Ovary (tissue), 9 donors: ENCODE results near the gene PBX1. TPM values are rescaled to one million over a fixed set of nuclear protein-coding genes. Genes with fewer than 3 reads are reported as not detected.

Source experiments
- DNase-seq, 5 donors: peaks; one replicate each; pipeline ENCODE4 v3.0.0-alpha.2; 2019 to 2020
- H3K27ac ChIP-seq, 2 donors: fragments of 200-600 bp; one replicate each; pipeline versions ENCODE4 v1.5.1 to v1.8.0; 2019 to 2022
- H3K27me3 ChIP-seq: fragments of 200-600 bp; one replicate; pipeline ENCODE4 v1.8.0; 2022
- H3K36me3 ChIP-seq: fragments of 200-600 bp; sonication (generic); one replicate; pipeline ENCODE4 v1.5.1; 2019
- H3K4me1 ChIP-seq: one replicate; pipeline ENCODE4 v1.8.1; 2013; ENCODE audit warnings: mild to moderate bottlenecking, moderate library complexity; ENCODE audit not compliant: insufficient read depth
- H3K4me3 ChIP-seq: fragments of 200-600 bp; sonication (generic); one replicate; pipeline ENCODE4 v1.5.1; 2017
- H3K9me3 ChIP-seq, 2 donors: fragments of 200-600 bp in 1 of 2; sonication (generic) in 1 of 2; one replicate each; pipeline versions ENCODE4 v1.5.1 to v1.8.1; 2013 to 2019; ENCODE audit warnings: mild to moderate bottlenecking in 1 of 2, moderate library complexity in 1 of 2
- EP300 ChIP-seq: sonication (generic); formaldehyde crosslinking; IDR thresholded peaks from one replicate; pipeline ENCODE4 v1.6.1; 2017; ENCODE audit warnings: antibody characterized with exemption
- POLR2A ChIP-seq: fragments of 450-650 bp; IDR thresholded peaks from one replicate; pipeline ENCODE4 v1.6.1; 2017; ENCODE audit warnings: antibody characterized with exemption, mild to moderate bottlenecking, moderate library complexity
- WGBS, 3 donors: extraction: QIAGEN DNeasy Blood & Tissue Kit in 1 of 3; methylation state at CpG; one replicate each; pipeline versions ENCODE4 v1.1.5 to v1.1.7; 2013 to 2017; 5-methylcytosine and 5-hydroxymethylcytosine counted together
- intact Hi-C, 4 donors: fragments of 100-400 bp; cut with DNase I; formaldehyde crosslinking; loops; one replicate each; pipeline versions ENCODE4 v1.11.0 to v1.15.1; 2022 to 2023
- polyA plus RNA-seq, 2 donors: library from polyadenylated mRNA; stranded (reverse); fragments of 200-250 nt in 1 of 2; fragments of 350-450 nt in 1 of 2; fragmentation: Illumina TruSeq in 1 of 2; extraction: RNeasy Lipid Tissue Mini Kit (QIAGEN cat#74804) in 1 of 2; gene quantifications; one replicate each; pipeline ENCODE4 v1.2.3, GENCODE V29; 2013 to 2014
- total RNA-seq, 7 donors: library from RNA; depleted of rRNA in 2 of 7; stranded (reverse); fragments of >200 nt in 2 of 7; fragmentation: NEBNext Ultra II Directional in 3 of 7; extraction: Animal tissue kit (Norgen Biotek cat#: 25700) in 3 of 7; gene quantifications; one replicate each; pipeline versions ENCODE4 v1.1.0 to v1.2.4, GENCODE V29; 2016 to 2023
- TF ChIP-seq, protein P1 (sequence below), 3 donors: fragments of 450-650 bp in 2 of 3; fragments of 200-600 bp in 1 of 3; IDR thresholded peaks; one replicate each; pipeline versions ENCODE4 v1.5.1 to v1.8.0; 2016 to 2022; ENCODE audit warnings: antibody characterized with exemption in 3 of 3, mild to moderate bottlenecking in 1 of 3
- donor health status: DM: no; HTN: no; CAD: no; lungs with moderate emphysema.
- donor health status: DM: no; HTN: no; CAD: no.
- donor health status: Bipolar disorder and iron deficiency.
- donor health status: DM: yes; HTN: yes; CAD: no.
- donor health status: DM: no; HTN: no; CAD: no.
- donor health status: DM: yes; HTN: yes; CAD: no.

PBX1 gene
- total and polyA plus RNA-seq, 9 donors, result 43.7 to 220 (median 142) TPM

DNA sequence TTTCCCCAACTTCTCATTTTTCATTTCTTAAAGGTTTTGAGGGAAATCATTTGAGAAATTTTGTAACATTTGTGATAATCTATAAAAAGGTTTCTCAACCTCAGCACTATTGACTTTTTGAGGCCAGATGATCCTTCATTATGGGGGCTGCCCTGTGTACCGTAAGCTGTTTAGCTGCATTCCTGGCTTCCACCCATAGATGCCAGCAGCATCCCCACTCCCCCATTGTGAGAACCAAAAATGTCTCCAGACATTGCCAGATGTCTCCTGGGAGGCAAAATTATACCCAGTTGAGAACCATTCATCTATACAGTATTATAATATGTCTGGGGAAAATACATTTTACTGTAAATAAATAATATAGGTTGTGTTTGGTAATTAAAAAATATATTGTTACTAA lies 146.0 kb downstream of the PBX1 start:
- Histone ChIP-seq H3K27me3 (no peaks in the 10 kb centered on the region), H3K27ac (no peak overlapping the region), H3K9me3 (no peaks in the 10 kb centered on the region), H3K36me3 (no peaks in the 10 kb centered on the region), H3K4me1 (peaks cover 28% of the 10 kb centered on the region), H3K4me3 (no peak overlapping the region)
- DNase-seq, result no peak
- 54 to 85% (median 58%) methylated on average over 1 of the region's 1 CpG for whole genome bisulfite sequencing, 3 donors
- no peak for TF ChIP-seq POLR2A
- TF ChIP-seq, protein P1, sequence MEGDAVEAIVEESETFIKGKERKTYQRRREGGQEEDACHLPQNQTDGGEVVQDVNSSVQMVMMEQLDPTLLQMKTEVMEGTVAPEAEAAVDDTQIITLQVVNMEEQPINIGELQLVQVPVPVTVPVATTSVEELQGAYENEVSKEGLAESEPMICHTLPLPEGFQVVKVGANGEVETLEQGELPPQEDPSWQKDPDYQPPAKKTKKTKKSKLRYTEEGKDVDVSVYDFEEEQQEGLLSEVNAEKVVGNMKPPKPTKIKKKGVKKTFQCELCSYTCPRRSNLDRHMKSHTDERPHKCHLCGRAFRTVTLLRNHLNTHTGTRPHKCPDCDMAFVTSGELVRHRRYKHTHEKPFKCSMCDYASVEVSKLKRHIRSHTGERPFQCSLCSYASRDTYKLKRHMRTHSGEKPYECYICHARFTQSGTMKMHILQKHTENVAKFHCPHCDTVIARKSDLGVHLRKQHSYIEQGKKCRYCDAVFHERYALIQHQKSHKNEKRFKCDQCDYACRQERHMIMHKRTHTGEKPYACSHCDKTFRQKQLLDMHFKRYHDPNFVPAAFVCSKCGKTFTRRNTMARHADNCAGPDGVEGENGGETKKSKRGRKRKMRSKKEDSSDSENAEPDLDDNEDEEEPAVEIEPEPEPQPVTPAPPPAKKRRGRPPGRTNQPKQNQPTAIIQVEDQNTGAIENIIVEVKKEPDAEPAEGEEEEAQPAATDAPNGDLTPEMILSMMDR (IDR thresholded peaks at IDR 0.05), result no peak
- no peak for TF ChIP-seq EP300
- intact Hi-C loops, result no loop called here

DNA sequence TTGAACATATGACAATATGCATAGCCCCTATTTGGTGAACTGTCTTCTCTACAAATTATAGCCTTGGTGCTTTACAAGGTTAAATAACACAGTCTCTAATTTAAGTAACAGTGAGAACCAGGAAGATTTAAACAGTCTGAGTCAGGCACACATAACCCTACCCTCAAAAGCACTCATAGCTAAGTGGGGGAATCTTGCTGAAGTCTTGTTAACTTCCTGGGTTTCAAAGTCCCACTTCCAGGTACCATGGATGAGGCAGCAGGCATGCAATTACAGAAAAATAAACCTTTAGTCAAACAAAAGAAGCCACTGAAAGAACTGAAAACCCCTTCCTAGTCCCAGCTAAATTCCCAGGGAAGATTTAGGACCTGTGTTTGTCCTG lies 147.6 kb downstream of the PBX1 start:
- intact Hi-C loops, result no loop called here
- Histone ChIP-seq H3K27me3 (no peaks in the 10 kb centered on the region), H3K4me1 (peaks cover 28% of the 10 kb centered on the region), H3K27ac (peak overlapping the region in 1 of 2 donors; percentile 54), H3K4me3 (no peak overlapping the region), H3K9me3 (no peaks in the 10 kb centered on the region), H3K36me3 (no peaks in the 10 kb centered on the region)
- no peak for DNase-seq
- no peak for TF ChIP-seq EP300
- TF ChIP-seq, protein P1 (IDR thresholded peaks at IDR 0.05), result no peak
- TF ChIP-seq POLR2A, result no peak

DNA sequence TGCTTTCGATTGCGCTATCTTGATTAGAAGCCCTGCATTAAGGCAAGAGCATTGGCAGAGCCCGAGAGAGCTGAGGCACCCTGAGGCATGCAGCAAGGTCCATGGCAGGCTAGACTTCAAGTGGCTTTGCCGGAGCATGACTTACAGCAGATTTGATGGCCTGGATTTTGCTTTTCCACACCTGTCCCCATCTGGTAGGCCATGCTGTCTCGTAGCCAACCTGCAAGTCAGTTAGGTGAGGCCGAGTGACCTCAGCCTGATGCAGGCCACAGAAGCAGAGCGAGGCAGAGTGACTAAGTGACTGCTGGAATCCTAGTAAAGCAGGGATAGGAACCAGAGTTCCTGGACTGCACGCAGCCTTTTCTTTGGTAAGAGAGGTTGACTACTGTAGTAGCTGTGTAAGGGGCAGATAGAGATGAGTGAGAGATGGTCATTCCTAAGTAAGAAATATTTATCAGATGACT lies 148.9 kb downstream of the PBX1 start:
- Histone ChIP-seq H3K4me3 (no peak overlapping the region), H3K4me1 (peaks cover 39% of the 10 kb centered on the region), H3K36me3 (no peaks in the 10 kb centered on the region), H3K27ac (peak overlapping the region in 1 of 2 donors; percentile 21), H3K27me3 (no peaks in the 10 kb centered on the region), H3K9me3 (no peaks in the 10 kb centered on the region)
- intact Hi-C loops, result no loop called here
- 69 to 77% (median 76%) methylated on average over 8 of the region's 8 CpGs for WGBS, 3 donors
- no peak for DNase-seq
- TF ChIP-seq, protein P1 (IDR thresholded peaks at IDR 0.05), result no peak
- TF ChIP-seq EP300 (no peak), POLR2A (no peak)

DNA sequence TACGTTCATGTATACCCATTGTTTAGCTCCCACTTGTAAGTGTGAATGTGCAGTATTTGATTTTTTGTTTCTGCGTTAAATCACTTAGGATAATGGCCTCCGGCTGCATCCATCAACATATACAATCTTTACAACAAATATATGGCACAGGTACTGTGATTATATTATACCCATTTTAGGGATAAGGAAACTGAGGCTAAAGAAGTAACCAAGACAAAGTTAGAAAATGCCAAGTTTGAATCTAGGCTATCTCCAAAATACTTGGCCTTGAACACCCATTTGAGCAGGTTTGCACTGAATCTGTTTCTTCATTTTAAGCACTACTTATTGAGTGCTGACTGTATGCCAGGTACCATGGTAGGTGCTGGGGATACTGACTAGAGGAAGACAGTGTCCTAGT lies 149.6 kb downstream of the PBX1 start:
- intact Hi-C loops, result no loop called here
- H3K27ac ChIP-seq, result peak overlapping the region in 1 of 2 donors; percentile 60
- DNase-seq, result no peak
- no peaks in the 10 kb centered on the region for H3K27me3 ChIP-seq
- no peaks in the 10 kb centered on the region for H3K9me3 ChIP-seq
- WGBS, 3 donors, result 94 to 97% (median 95%) methylated on average over 3 of the region's 3 CpGs
- no peaks in the 10 kb centered on the region for H3K36me3 ChIP-seq
- H3K4me3 ChIP-seq, result no peak overlapping the region
- TF ChIP-seq, protein P1 (IDR thresholded peaks at IDR 0.05), result no peak
- no peak for TF ChIP-seq EP300
- no peak for TF ChIP-seq POLR2A
- peaks cover 38% of the 10 kb centered on the region for H3K4me1 ChIP-seq

DNA sequence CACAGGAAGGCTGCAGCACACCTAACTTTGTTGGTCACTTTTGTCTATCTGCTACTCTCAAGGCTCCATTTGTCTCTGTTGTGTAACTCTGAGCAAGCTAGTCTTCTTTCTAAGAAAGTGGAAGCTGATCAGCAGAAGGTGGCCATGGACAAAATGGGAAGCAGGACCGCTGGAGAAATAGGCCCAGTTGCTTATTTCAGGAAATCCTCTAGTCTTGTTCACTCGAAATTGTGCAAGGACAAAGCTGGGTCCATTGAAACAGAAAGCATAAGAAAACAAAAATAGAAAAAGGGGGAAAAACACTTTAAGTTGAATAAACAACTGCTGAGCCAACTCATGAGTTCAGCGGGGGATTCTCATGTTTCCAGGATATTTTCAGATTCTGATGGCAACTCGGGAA lies 150.1 kb downstream of the PBX1 start:
- H3K27me3 ChIP-seq, result no peaks in the 10 kb centered on the region
- no peak for DNase-seq
- no peaks in the 10 kb centered on the region for H3K9me3 ChIP-seq
- intact Hi-C loops, result no loop called here
- TF ChIP-seq, protein P1 (IDR thresholded peaks at IDR 0.05), result no peak
- TF ChIP-seq POLR2A (no peak), EP300 (no peak)
- H3K4me1 ChIP-seq, result peaks cover 36% of the 10 kb centered on the region
- peak overlapping the region in 1 of 2 donors; percentile 60 for H3K27ac ChIP-seq
- WGBS, 3 donors, result 7 to 14% (median 8%) methylated on average over 4 of the region's 4 CpGs
- H3K4me3 ChIP-seq, result no peak overlapping the region
- no peaks in the 10 kb centered on the region for H3K36me3 ChIP-seq
